NCI-H510A treated with DMSO at 0.1 percent for 48 hours (cell line): ENCODE measurements around the gene USP10.

Experiments
- DNase-seq: peaks from one replicate; lab custom pipeline; 2025; lab: John Stamatoyannopoulos, UW

Gene USP10, protein sequence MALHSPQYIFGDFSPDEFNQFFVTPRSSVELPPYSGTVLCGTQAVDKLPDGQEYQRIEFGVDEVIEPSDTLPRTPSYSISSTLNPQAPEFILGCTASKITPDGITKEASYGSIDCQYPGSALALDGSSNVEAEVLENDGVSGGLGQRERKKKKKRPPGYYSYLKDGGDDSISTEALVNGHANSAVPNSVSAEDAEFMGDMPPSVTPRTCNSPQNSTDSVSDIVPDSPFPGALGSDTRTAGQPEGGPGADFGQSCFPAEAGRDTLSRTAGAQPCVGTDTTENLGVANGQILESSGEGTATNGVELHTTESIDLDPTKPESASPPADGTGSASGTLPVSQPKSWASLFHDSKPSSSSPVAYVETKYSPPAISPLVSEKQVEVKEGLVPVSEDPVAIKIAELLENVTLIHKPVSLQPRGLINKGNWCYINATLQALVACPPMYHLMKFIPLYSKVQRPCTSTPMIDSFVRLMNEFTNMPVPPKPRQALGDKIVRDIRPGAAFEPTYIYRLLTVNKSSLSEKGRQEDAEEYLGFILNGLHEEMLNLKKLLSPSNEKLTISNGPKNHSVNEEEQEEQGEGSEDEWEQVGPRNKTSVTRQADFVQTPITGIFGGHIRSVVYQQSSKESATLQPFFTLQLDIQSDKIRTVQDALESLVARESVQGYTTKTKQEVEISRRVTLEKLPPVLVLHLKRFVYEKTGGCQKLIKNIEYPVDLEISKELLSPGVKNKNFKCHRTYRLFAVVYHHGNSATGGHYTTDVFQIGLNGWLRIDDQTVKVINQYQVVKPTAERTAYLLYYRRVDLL

DNA sequence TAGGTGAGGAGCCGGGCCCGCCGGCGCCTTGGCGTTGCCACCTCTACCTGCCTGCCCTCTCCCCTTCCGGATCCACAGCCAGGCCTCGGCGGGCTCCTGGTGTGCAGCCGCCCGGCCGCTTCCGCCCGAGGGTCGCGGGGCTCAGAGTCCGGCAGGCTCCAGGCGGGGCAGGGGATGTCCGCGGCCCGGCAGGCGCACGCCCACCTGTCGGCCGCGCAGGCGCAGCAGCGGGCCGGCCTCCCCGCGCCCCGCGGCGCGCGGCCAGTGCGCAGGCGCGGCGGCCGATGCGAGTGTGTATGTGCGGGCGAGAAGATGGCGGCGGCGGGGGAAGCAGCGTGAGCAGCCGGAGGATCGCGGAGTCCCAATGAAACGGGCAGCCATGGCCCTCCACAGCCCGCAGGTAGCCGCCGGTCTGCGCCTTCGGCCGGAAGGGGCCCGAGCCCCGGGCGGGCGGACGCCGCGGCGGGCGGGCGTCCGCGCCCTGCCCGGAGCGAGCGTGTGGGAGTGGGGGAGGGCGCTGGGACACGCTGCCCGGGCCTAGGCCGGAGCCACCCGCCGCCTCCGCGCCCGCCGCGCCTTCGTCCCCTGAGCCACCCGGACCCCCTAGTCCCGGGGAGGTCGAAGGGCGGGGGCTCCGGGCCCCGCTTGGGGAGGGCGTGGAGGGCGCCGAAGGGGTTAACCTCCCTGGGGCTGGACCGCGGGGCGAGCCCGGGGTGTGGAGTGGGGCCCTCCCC lies at the start of gene USP10:
Gene USP10 (plus strand): TSS at position 289 of the 734 bp plus-strand sequence. CDS start 91 bp downstream, at position 380.
- DNase-seq: peak; percentile 85

DNA sequence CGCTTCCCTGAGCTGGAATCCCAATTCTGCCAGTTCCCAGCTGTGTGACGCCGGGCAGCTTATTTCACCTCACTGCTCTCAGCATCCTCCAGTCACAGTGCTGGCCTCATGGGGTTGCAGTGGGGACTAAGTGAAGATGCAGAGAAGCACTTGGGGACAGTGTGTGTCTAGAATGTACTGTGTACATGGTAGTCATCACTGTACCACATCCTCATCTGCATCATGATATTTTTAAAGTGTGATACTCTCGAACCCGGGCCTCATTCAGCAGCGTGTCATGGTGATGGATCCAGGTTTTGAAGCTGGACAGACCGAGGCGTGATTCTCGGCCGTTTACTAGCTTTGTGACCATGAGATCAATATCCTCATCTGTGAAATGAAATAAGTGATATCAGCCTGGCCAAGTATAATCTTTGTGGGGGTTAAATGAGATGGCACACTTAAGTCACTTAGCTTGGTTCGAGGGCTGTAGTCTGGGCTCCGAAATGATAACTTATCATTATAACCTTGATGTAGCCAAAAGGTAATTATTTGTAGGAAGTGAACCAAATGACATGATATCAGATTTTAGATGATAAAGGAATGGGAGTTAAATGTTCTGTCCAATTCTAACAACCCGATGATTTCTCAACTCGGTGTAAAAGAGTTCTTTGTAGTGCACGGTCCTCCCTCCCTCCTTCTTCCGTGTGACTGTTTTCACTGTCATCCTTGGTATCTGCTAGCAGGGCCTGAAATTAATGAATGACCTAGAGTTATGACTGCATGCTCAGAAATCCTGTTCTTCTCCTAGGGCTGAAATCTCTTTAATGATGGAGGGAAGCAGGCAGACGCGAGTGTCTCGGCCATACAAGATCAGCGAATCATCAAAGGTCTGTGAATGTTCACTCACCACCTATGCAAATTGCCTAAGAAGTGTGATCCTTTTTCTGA lies 49.5 kb upstream of the USP10 start:
- no peak for DNase-seq

DNA sequence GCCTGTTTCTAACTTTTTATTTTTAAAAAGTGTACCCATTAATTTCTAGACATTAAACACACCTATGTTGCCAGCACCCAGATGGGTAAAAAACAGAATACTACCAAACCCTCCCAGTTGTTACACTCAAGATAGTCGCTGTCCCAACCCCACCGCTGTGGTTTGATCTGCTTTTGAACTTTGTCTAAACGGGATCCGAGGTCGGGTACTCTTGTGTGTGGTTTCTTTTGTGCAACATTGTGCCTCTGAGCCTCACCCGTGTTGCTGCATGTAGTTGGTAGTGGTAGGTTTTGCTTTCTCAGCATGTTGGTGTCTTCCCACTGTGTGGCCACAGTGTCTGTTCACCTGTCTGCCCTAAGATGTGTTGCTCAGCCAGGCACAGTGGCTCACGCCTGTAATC lies 47.2 kb upstream of the USP10 start:
- no peak for DNase-seq

DNA sequence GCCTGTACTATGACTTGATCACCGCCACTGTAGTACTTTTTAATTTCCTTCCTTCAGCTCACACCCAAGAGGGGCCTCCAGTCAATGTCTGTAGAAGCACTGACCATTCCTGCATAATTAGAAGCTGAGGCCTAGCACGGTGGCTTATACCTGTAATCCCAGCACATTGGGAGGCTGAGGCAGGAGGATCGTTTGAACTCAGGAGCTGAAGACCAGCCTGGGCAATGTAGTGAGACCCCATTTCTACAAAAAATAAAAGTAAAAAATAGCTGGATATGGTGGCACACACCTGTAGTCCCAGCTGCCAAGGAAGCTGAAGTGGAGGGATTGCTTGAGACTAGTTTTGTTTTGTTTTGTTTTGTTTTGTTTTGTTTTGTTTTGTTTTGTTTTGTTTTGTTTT lies 45.6 kb upstream of the USP10 start:
- no peak for DNase-seq

DNA sequence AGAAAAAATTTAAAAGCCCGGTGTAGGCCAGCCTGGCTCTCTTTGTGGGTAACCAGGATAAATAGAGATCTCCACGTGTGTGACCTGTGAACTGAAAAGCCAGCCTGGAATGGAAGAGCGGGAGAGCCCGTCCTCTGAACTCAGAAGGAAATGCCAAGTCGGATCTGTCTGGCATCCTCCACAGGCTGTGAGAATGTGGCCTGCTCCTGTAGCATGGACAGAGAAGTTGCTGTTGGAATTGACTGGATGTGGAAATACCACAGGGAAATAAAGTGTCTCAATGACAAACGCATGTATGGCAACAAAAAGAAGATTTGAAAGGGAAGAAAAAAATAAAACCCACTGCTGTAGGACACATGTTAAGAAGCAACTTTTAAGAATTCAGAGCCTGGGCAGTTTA lies 44.8 kb upstream of the USP10 start:
- no peak for DNase-seq

DNA sequence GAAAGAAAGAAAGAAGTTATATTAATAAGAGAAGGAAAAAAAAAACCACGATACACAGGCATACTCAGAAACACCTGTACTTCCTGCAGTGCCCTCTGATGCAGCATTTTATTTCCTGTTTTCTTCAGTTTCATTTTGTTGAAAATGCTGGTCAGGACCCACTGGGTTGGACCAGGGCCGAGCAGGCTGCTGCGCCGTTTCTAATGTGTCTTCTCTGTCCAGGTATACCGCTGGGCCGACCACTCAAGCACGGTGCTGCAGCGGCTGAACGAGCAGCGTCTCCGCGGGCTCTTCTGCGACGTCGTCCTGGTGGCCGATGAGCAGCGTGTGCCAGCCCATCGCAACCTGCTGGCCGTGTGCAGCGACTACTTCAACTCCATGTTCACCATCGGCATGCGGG lies 43.2 kb upstream of the USP10 start:
- no peak for DNase-seq

DNA sequence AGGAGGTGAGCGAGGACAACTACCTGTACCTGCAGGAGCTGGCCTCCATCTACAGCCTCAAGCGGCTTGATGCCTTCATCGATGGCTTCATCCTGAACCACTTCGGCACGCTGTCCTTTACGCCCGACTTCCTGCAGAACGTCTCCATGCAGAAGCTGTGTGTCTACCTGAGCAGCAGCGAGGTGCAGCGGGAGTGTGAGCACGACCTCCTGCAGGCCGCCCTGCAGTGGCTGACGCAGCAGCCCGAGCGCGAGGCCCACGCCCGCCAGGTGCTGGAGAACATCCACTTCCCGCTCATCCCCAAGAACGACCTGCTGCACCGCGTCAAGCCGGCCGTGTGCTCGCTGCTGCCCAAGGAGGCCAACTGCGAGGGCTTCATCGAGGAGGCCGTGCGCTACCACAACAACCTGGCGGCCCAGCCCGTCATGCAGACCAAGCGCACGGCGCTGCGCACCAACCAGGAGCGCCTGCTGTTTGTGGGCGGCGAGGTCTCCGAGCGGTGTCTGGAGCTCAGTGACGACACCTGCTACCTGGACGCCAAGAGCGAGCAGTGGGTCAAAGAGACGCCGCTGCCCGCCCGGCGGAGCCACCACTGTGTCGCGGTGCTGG lies 42.5 kb upstream of the USP10 start:
- DNase-seq: no peak

DNA sequence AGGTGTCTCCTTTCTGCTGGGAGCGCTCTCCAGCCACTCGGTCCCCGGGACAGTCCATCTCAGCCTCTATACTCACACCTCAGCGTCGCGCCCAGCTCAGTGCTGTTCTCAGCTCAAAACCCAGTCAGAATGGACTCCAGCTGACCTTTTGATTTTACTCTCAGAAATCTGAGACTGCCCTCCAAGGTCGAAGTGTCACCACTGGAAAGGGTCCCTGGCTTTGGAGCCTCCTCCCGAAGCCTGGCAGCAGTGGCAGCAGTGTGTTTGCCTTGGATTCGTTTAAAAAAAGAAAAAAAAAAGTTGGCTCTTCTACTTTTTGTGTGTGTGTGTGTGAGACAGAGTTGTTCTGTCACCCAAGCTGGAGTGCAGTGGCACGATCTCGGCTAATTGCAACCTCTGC lies 41.1 kb upstream of the USP10 start:
- DNase-seq: no peak

DNA sequence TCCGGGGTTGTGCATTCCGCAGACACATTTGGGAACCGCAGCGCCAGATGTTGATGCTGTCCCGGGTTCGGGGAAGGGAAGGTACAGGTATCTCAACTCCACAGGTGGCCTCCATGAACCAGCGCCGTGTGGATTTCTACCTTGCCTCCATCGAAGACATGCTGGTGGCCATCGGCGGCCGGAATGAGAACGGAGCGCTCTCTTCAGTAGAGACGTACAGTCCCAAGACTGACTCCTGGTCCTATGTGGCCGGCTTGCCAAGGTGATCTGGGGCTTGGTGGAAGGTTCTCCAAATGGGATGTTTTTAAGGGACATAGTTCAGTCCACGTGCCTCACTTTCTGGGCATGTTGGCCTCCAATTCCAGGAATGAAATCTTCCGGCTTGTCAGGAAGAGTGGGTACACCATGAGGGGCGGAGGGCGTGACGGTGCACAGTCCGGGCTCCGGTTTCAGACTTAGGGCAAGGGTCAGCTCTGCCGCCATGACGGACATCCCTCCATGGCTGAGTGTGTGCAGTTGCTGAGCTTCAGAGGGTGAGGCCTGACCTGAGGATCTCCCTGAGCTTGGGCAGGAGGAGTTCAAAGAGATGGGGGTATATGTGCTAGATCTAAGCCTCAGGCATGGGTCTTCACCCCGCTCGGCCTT lies 40.0 kb upstream of the USP10 start:
- no peak for DNase-seq

DNA sequence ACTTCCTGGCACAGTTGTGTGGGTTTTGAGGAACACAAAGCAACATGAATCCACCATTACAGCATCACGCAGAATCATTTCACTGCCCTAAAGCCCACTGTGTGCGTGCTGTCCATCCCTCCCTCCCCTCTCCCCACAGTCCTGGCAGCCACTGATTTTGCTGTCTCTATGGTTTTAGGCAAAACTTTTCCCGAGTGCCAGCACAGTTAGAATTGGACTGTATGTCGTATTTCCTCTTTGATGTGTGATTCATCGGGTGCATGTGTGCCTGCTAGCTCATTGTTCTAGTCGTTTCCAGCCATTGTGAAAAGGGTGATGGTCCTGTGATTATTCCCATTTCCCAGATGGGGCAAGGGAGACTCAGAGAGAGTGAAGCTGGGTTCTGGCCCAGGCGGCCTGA lies 38.8 kb upstream of the USP10 start:
- no peak for DNase-seq

DNA sequence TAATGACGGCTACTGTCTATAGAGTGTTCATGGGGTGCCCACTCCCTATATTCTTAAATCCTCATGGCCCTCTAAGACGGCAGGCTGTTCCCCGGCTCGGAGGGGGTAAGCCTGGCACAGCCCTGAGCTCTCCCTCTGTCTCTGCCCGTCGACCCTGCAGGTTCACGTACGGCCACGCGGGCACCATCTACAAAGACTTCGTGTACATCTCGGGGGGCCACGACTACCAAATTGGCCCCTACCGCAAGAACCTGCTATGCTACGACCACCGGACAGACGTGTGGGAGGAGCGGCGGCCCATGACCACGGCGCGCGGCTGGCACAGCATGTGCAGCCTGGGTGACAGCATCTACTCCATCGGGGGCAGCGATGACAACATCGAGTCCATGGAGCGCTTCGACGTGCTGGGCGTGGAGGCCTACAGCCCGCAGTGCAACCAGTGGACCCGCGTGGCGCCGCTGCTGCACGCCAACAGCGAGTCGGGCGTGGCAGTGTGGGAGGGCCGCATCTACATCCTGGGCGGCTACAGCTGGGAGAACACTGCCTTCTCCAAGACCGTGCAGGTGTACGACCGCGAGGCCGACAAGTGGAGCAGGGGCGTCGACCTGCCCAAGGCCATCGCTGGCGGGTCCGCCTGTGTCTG lies 38.3 kb upstream of the USP10 start:
- DNase-seq: no peak

DNA sequence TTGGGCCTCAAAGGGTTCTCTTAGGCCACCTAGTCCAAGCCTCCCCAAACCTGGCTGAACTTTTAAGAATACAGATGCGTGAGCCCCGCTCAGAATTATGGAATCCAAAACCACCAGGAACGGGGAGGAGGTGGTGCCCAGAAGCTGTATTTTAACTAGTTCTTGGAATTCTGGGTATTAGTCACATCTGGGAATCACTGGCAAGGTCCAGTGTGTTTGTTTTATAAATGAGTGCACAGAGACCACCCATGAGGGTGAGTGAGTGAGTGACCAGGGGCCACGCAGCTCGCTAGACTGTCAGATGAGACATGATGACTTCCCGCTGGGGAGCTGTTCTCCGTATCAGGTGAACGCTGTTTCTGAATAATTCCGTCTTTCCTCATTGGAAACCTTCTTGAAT lies 37.3 kb upstream of the USP10 start:
- no peak for DNase-seq

DNA sequence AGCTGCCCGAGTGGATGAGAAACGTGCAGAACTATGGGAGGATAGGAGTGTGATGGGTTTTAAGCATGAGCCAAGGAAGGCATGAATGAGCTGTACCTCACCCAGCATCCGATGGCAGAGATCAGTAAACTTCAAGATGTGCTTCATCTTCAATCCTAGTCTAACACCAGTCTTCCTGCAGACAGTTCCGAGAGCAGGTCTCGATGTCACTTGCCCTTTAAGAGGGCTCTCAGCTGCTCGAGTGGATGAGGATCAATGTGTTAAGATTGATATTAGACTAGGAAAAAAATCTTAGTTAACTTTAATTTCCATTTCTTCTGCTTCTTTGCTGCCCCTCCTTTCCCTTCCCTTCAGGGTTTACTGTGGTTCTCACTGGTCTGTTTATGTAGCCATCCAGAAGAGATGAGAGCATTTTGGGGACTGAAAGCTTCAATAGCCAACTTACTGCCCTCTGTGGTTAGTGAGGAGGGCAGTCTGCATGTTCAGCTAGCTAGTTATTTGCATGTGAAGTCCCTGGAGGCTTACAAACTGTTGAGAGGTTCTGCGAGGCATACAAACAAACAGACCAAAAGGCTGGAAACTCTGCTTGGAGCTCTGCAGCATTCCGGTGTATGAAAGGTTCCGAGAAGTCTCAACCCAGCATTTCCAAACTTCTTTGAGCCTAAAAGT lies 36.2 kb upstream of the USP10 start:
- no peak for DNase-seq

DNA sequence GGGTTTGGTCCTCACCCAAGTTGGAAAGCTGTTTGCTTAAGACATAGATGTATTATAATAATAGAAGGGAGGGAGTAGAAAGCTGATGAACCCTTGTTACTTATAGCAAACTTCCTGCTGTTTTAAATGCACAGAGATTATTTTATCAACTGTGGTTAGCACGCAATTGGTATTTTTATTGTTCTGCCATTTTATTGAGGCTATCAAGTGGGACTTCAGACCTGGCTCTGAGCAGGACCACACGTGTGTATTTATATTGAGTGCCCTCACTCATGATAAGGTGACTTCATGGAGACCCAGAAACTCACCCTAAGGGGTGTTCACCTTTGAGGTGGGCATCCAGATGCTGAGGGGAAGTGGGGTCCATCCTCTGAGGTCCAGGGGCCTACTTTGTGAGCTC lies 34.4 kb upstream of the USP10 start:
- DNase-seq: no peak

DNA sequence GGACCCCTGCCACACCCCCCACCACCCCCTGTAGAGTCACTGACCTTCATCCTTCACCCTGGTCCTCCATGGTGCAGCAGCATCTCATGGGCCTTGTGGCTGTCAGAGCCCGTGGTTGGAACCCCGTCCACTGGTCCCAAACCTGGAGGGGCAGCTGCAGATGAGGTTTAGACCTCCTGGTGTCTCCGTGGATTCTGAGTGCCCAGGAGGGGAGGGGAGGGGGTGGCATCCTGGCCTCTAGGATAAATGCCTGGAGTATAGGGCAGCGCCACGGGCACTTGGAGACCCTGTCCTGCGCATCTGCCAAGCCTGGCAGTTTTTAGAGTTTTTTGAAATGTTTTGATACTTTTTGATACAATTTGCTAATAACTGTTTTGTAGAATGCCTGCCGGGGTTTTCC lies 34.0 kb upstream of the USP10 start:
- no peak for DNase-seq

DNA sequence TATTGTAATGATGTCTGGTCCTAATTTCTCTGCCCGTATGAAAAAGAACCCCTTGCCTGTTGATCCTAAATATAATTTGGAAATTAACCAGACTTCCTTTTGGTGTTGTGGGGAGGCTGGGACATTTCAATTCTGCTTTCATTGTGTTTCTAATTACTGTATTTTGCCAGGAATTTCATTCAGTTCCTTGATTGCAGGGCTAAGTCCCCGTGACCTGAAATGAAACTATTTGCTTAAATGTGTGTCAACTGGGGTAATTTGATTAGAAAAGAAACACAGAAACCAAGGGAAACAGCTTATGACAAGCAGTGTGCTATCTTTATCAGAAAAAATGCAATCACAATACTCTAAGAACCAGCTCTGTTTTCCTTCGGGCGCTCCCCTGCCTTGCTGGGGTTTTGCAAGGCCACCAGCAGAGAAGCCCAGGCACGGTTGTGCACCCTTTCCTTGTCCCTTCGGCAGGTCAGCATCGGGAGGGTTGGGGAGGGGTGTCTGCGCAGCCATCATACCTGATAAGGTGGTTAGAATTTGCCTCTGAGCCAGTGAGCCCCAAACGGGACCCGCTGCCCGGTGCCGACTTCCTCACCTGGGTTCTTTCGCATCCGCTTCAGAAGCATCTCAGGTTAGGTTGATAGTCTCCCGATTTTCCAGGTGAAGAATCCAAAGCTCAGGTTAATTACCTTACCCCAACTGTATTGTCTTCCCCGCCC lies 32.0 kb upstream of the USP10 start:
- DNase-seq: no peak

DNA sequence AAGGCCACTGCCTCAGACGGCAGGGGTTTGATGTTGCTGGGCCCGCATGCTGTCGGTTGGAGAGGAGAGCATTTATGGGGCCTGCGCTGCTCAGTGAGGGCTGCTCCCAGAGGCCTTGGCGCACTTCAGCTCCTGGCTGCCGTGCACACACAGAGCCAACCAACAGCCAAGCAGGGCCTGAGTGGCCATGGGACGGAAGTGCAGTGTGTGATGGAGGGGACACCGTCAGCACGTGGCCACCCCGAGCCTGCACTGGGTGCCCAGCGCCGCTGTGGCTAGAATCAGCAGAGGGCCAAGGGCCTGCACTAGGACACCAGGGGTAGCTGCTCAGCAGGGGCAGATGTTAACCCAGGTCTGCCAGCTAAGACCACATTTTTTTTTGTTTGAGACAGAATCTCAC lies 29.7 kb upstream of the USP10 start:
- DNase-seq: no peak

DNA sequence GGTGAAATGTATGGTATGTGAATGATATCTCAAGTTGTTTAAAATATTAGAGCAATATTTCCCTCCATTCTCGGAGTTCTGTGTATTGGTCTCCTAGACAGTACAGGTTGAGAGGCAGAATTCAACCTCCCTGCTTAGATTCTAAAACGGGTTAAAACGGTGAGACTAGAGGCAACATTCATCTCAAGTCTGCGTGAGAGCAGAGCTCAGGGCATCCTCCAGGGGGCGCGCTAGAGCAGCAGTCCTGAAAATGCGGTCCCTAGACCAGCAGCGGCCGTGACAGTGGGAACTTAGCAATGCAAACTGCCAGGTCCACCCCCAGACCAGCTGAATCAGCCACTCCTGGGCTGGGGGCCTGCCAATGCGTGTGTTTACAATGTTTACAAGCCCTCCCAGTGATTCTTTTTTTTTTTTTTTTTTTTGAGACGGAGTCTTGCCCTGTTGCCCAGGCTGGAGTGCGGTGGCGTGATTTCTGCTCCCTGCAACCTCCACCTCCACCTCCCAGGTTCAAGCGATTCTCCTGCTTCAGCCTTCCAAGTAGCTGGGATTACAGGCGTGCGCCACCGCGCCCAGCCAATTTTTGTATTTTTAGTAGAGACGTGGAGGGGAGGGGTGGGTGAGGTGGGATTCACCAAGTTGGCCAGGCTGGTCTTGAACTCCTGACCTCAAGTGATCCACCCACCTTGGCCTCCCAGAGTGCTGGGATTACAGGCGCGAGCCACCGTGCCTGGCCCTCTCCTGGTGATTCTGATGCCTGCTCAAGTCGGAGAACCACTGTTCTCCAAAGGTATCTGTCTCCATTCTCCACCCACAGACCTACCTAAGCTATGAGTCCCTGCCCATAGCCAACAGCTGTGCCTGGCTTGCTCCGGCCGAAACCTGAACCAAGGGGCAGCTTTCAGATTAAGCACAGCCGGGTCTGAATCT lies 27.3 kb upstream of the USP10 start:
- DNase-seq: peak; percentile 78
